ENCODE results near the gene EOMES.
"Not testable (repeated sequence)": the region's sequence is repeated elsewhere in the genome, so short reads cannot be mapped to it uniquely, and the experiment has no call there.

Gene EOMES

GRCh38 chr3:27721717-27722564 lies at the start of gene EOMES:
Gene EOMES, minus strand, starts transcription at chr3:27722323. Its CDS starts 29 bp downstream, at chr3:27722294.
- Mint-ChIP-seq H3K36me3 (no peaks in the 10 kb centered on the region), H3K4me3 (peak within 1 kb of the TSS; percentile 73), H3K27ac (no peak within 1 kb of the TSS), H3K4me1 (peaks cover 8% of the 10 kb centered on the region), H3K9me3 (no peaks in the 10 kb centered on the region), H3K27me3 (peaks cover 33% of the 10 kb centered on the region)
- peak; percentile 43 to 46 for DNase-seq (ENCODE audit: low spot score in 2 of 2)
- peak; percentile 71 for ATAC-seq (ENCODE audit: low read depth)

GRCh38 chr3:27770384-27770783 lies 48.3 kb upstream of the EOMES start:
- H3K27me3 Mint-ChIP-seq; H3K27ac Mint-ChIP-seq; H3K36me3 Mint-ChIP-seq; ATAC-seq (ENCODE audit: low read depth); H3K4me3 Mint-ChIP-seq; H3K4me1 Mint-ChIP-seq; H3K9me3 Mint-ChIP-seq; DNase-seq (ENCODE audit: low spot score in 2 of 2): not testable (repeated sequence)

GRCh38 chr3:27767000-27767399 lies 44.9 kb upstream of the EOMES start:
- Mint-ChIP-seq H3K27ac (no peak overlapping the region), H3K27me3 (peaks cover 2% of the 10 kb centered on the region), H3K4me3 (no peak overlapping the region), H3K36me3 (no peaks in the 10 kb centered on the region), H3K4me1 (no peaks in the 10 kb centered on the region), H3K9me3 (no peaks in the 10 kb centered on the region)
- ATAC-seq (ENCODE audit: low read depth) (no peak), DNase-seq (ENCODE audit: low spot score in 2 of 2) (no peak)

GRCh38 chr3:27758083-27758482 lies 36.0 kb upstream of the EOMES start:
- peaks cover 2% of the 10 kb centered on the region for H3K27me3 Mint-ChIP-seq
- no peak overlapping the region for H3K4me3 Mint-ChIP-seq
- H3K36me3 Mint-ChIP-seq = no peaks in the 10 kb centered on the region
- DNase-seq (ENCODE audit: low spot score in 2 of 2) (no peak), ATAC-seq (ENCODE audit: low read depth) (no peak)
- no peak overlapping the region for H3K27ac Mint-ChIP-seq
- H3K9me3 Mint-ChIP-seq = no peaks in the 10 kb centered on the region
- H3K4me1 Mint-ChIP-seq = no peaks in the 10 kb centered on the region

GRCh38 chr3:27756877-27757276 lies 34.8 kb upstream of the EOMES start:
- Mint-ChIP-seq H3K36me3 (no peaks in the 10 kb centered on the region), H3K4me1 (no peaks in the 10 kb centered on the region), H3K4me3 (no peak overlapping the region), H3K27me3 (peaks cover 2% of the 10 kb centered on the region), H3K9me3 (no peaks in the 10 kb centered on the region), H3K27ac (no peak overlapping the region)
- no peak for ATAC-seq (ENCODE audit: low read depth)
- DNase-seq (ENCODE audit: low spot score in 2 of 2) = no peak

GRCh38 chr3:27752926-27753325 lies 30.8 kb upstream of the EOMES start:
- Mint-ChIP-seq H3K9me3 (no peaks in the 10 kb centered on the region), H3K4me1 (no peaks in the 10 kb centered on the region), H3K4me3 (no peak overlapping the region), H3K27ac (no peak overlapping the region), H3K27me3 (peaks cover 1% of the 10 kb centered on the region), H3K36me3 (no peaks in the 10 kb centered on the region)
- DNase-seq (ENCODE audit: low spot score in 2 of 2) = no peak
- ATAC-seq (ENCODE audit: low read depth) = no peak

GRCh38 chr3:27749643-27750042 lies 27.5 kb upstream of the EOMES start:
- ATAC-seq (ENCODE audit: low read depth) (no peak), DNase-seq (ENCODE audit: low spot score in 2 of 2) (no peak)
- Mint-ChIP-seq H3K36me3 (no peaks in the 10 kb centered on the region), H3K9me3 (no peaks in the 10 kb centered on the region), H3K4me1 (no peaks in the 10 kb centered on the region), H3K27ac (no peak overlapping the region), H3K4me3 (no peak overlapping the region), H3K27me3 (peaks cover 1% of the 10 kb centered on the region)

- Mint-ChIP-seq H3K4me1 (no peaks in the 10 kb centered on the region), H3K36me3 (peaks cover 4% of the 10 kb centered on the region), H3K4me3 (no peak overlapping the region), H3K27ac (no peak overlapping the region), H3K27me3 (peaks cover 7% of the 10 kb centered on the region), H3K9me3 (peaks cover 6% of the 10 kb centered on the region)
- DNase-seq (ENCODE audit: low spot score in 2 of 2) (no peak), ATAC-seq (ENCODE audit: low read depth) (no peak)
Observed at GRCh38 chr3:27746838-27747237, 24.7 kb upstream of the EOMES start.

GRCh38 chr3:27740854-27741253 lies 18.7 kb upstream of the EOMES start:
- Mint-ChIP-seq H3K36me3 (peaks cover 4% of the 10 kb centered on the region), H3K27me3 (peaks cover 13% of the 10 kb centered on the region), H3K4me3 (no peak overlapping the region)

GRCh38 chr3:27737091-27737490 lies 15.0 kb upstream of the EOMES start:
- Mint-ChIP-seq H3K4me3 (no peak overlapping the region), H3K9me3 (no peaks in the 10 kb centered on the region), H3K36me3 (no peaks in the 10 kb centered on the region), H3K27ac (no peak overlapping the region), H3K27me3 (peaks cover 8% of the 10 kb centered on the region), H3K4me1 (no peaks in the 10 kb centered on the region)
- ATAC-seq (ENCODE audit: low read depth) (no peak), DNase-seq (ENCODE audit: low spot score in 2 of 2) (no peak)

More at GRCh38 chr3:27740854-27741253, 18.7 kb upstream of the EOMES start:
- DNase-seq (ENCODE audit: low spot score in 2 of 2) = no peak
- H3K27ac Mint-ChIP-seq = no peak overlapping the region
- peaks cover 6% of the 10 kb centered on the region for H3K9me3 Mint-ChIP-seq
- ATAC-seq (ENCODE audit: low read depth) = no peak
- no peaks in the 10 kb centered on the region for H3K4me1 Mint-ChIP-seq

GRCh38 chr3:27730774-27731659 lies 8.9 kb upstream of the EOMES start:
- no peak overlapping the region for H3K4me3 Mint-ChIP-seq
- ATAC-seq (ENCODE audit: low read depth) = no peak
- peaks cover 9% of the 10 kb centered on the region for H3K4me1 Mint-ChIP-seq
- no peak for DNase-seq (ENCODE audit: low spot score in 2 of 2)
- no peaks in the 10 kb centered on the region for H3K9me3 Mint-ChIP-seq
- peaks cover 22% of the 10 kb centered on the region for H3K27me3 Mint-ChIP-seq
- H3K36me3 Mint-ChIP-seq = no peaks in the 10 kb centered on the region
- H3K27ac Mint-ChIP-seq = no peak overlapping the region

- Mint-ChIP-seq H3K4me3 (no peak overlapping the region), H3K27ac (no peak overlapping the region), H3K4me1 (peaks cover 9% of the 10 kb centered on the region), H3K36me3 (no peaks in the 10 kb centered on the region), H3K9me3 (no peaks in the 10 kb centered on the region), H3K27me3 (peaks cover 25% of the 10 kb centered on the region)
- ATAC-seq (ENCODE audit: low read depth) = no peak
- no peak for DNase-seq (ENCODE audit: low spot score in 2 of 2)
Observed at GRCh38 chr3:27729748-27730611, 7.9 kb upstream of the EOMES start.

- no peak overlapping the region for H3K4me3 Mint-ChIP-seq
- H3K4me1 Mint-ChIP-seq = peaks cover 9% of the 10 kb centered on the region
- H3K9me3 Mint-ChIP-seq = no peaks in the 10 kb centered on the region
- DNase-seq (ENCODE audit: low spot score in 2 of 2) = no peak
- H3K36me3 Mint-ChIP-seq = no peaks in the 10 kb centered on the region
- no peak overlapping the region for H3K27ac Mint-ChIP-seq
- no peak for ATAC-seq (ENCODE audit: low read depth)
- peaks cover 26% of the 10 kb centered on the region for H3K27me3 Mint-ChIP-seq
Observed at GRCh38 chr3:27729325-27729724, 7.2 kb upstream of the EOMES start.
